HepG2 (cell line): ENCODE data around the gene TAC3. TPM values are rescaled to one million over a fixed set of nuclear protein-coding genes. Genes with fewer than 3 reads are reported as not detected.

Source experiments
- ATAC-seq: fragments of 200-7000 bp; cut with Tn5 transposase; 3 replicates; pipeline ENCODE4 v1.9.1; 2020; ENCODE audit warnings: mild to moderate bottlenecking, moderate library complexity
- Bru-seq: library from RNA; stranded (reverse); fragments of 400-500 nt; gene quantifications from one replicate; lab custom pipeline; 2021; lab: Mats Ljungman, UMichigan
- BruChase-seq, 2 experiments: library from RNA; stranded (reverse); fragments of 400-500 nt; gene quantifications; one replicate each; lab custom pipeline; 2021; lab: Mats Ljungman, UMichigan
- BruUV-seq: library from RNA; stranded (reverse); fragments of 400-500 nt; replicated peaks from 2 replicates; lab custom pipeline; 2021; lab: Mats Ljungman, UMichigan
- CTCF ChIA-PET: fragments of 300-600 bp; formaldehyde crosslinking; extraction: SDS; loops from one replicate; lab custom pipeline; 2021; ENCODE audit warnings: low total read pairs, inconsistent platforms, low intra/inter-chr PET ratio; lab: Yijun Ruan, JAX
- POLR2A ChIA-PET: fragments of 350-600 bp; sonication (Branson Sonifier 250); formaldehyde crosslinking; loops from one replicate; lab custom pipeline; 2020; ENCODE audit warnings: antibody characterized with exemption, inconsistent platforms; lab: Yijun Ruan, JAX
- DNase-seq: peaks from one replicate; pipeline ENCODE4 v3.0.0-alpha.2; 2015; ENCODE audit warnings: low spot score
- FAIRE-seq: peaks from 3 replicates; lab custom pipeline; 2011; peaks lifted over from hg19 to GRCh38; lab: Jason Lieb, UNC
- H2AFZ ChIP-seq: one replicate; pipeline ENCODE4 v1.6.1; 2011; ENCODE audit warnings: low read length, inconsistent platforms
- H3K27ac ChIP-seq: fragments of 300-600 bp; 3 replicates; pipeline ENCODE4 v1.8.0; 2011; ENCODE audit warnings: mixed run types, mild to moderate bottlenecking, mixed read lengths, low read length, inconsistent platforms; ENCODE audit not compliant: insufficient read depth; ENCODE audit errors: extremely low read length
- H3K27me3 ChIP-seq, 2 experiments: fragments of 200-600 bp in 1 of 2; 2 replicates in 1 of 2; 3 replicates in 1 of 2; pipeline versions ENCODE4 v1.6.0 to v1.8.0; 2011; ENCODE audit warnings: low read length in 2 of 2, mild to moderate bottlenecking in 2 of 2, moderate library complexity in 2 of 2, inconsistent platforms in 1 of 2; ENCODE audit not compliant: insufficient read depth in 2 of 2, control insufficient read depth in 1 of 2
- H3K36me3 ChIP-seq, 2 experiments: fragments of 200-600 bp in 1 of 2; replicated peaks in 1 of 2; 2 replicates in 1 of 2; 3 replicates in 1 of 2; pipeline versions ENCODE4 v1.5.1 to v1.8.0; 2011; ENCODE audit warnings: low read length in 2 of 2, inconsistent platforms in 1 of 2; ENCODE audit not compliant: insufficient read depth in 2 of 2, control insufficient read depth in 1 of 2
- H3K4me1 ChIP-seq: 2 replicates; pipeline ENCODE4 v1.5.1; 2012; ENCODE audit warnings: low read length, inconsistent platforms; ENCODE audit not compliant: insufficient read depth
- H3K4me2 ChIP-seq: 2 replicates; pipeline ENCODE4 v1.6.0; 2011; ENCODE audit warnings: low read depth, low read length, inconsistent platforms
- H3K4me3 ChIP-seq, 3 experiments: fragments of 200-600 bp in 1 of 3; sonication (generic), shearing (Covaris generic) in 1 of 3; replicated peaks in 1 of 3; 2 replicates each; pipeline ENCODE4 v1.5.1; 2011 to 2016; ENCODE audit warnings: low read length in 3 of 3, inconsistent platforms in 2 of 3, low read depth in 2 of 3, mild to moderate bottlenecking in 2 of 3, control low read depth in 1 of 3, mixed read lengths in 1 of 3; ENCODE audit not compliant: insufficient read depth in 1 of 3
- H3K79me2 ChIP-seq: one replicate; pipeline ENCODE4 v1.6.1; 2011; ENCODE audit warnings: low read length, inconsistent platforms; ENCODE audit not compliant: insufficient read depth
- H3K9ac ChIP-seq: 2 replicates; pipeline ENCODE4 v1.6.0; 2011; ENCODE audit warnings: mild to moderate bottlenecking, low read depth, low read length, inconsistent platforms; ENCODE audit not compliant: insufficient read depth
- H3K9me3 ChIP-seq: 2 replicates; pipeline ENCODE4 v1.5.1; 2012; ENCODE audit warnings: mild to moderate bottlenecking, low read length
- H4K20me1 ChIP-seq: 2 replicates; pipeline ENCODE4 v1.6.0; 2011; ENCODE audit warnings: inconsistent platforms, mild to moderate bottlenecking, low read length, moderate library complexity; ENCODE audit not compliant: insufficient read depth
- MTA1 ChIP-seq: sonication (generic); formaldehyde crosslinking; IDR thresholded peaks from 2 replicates; pipeline ENCODE4 v1.4.0; 2020; ENCODE audit warnings: missing genetic modification reagents, mild to moderate bottlenecking, borderline replicate concordance
- ZNF292 ChIP-seq: sonication (generic); formaldehyde crosslinking; IDR thresholded peaks from 2 replicates; pipeline ENCODE4 v1.8.1; 2022; ENCODE audit warnings: mild to moderate bottlenecking, low read depth, missing genetic modification reagents, borderline replicate concordance
- WGBS: methylation state at CpG from one replicate; pipeline ENCODE4 v1.1.6; 2017; ENCODE audit warnings: low lambda C conversion rate; 5-methylcytosine and 5-hydroxymethylcytosine counted together
- in situ Hi-C: cut with HindIII; loops from 2 replicates; pipeline ENCODE4 v1.10.0; 2017; ENCODE audit warnings: low pct_unique_long_range_greater_than_20kb; ENCODE audit not compliant: extremely low pct_ligation_motif_present
- intact Hi-C: fragments of 100-400 bp; cut with micrococcal nuclease; formaldehyde crosslinking; loops from one replicate; pipeline ENCODE4 v1.10.0; 2022; ENCODE audit not compliant: unreplicated experiment
- long read RNA-seq, 2 experiments: library from RNA in 1 of 2; library from polyadenylated mRNA in 1 of 2; stranded (forward) in 1 of 2; unstranded in 1 of 2; transcript quantifications; one replicate each; pipeline ENCODE4 v2.0.0, GENCODE V29; 2019 to 2022
- polyA minus RNA-seq, 3 experiments: library from RNA; depleted of rRNA, polyadenylated mRNA; stranded (reverse); fragments of >200 nt; gene quantifications; 2 replicates each; pipeline ENCODE4 v1.2.3, GENCODE V29; 2011; ENCODE audit warnings: low replicate concordance in 1 of 3
- polyA plus RNA-seq, 8 experiments: library from polyadenylated mRNA; depleted of rRNA in 3 of 8; stranded (reverse) in 7 of 8; unstranded in 1 of 8; fragments of >200 nt; fragmentation: Illumina TruSeq in 4 of 8; extraction: Trizol in 4 of 8; gene quantifications; 2 replicates each; pipeline versions ENCODE4 v1.2.1 to v1.2.3, GENCODE V29; 2011 to 2016; ENCODE audit warnings: low read depth in 4 of 8, missing spikeins in 1 of 8, mixed read lengths in 1 of 8; ENCODE audit not compliant: insufficient read depth in 1 of 8
- total RNA-seq, 5 experiments: library from RNA; depleted of rRNA; stranded (reverse); fragments of >200 nt; fragmentation: Illumina TruSeq; extraction: Trizol; gene quantifications; 2 replicates each; pipeline ENCODE4 v1.2.3, GENCODE V29; 2016; ENCODE audit warnings: low read depth in 1 of 5

Gene TAC3
- total RNA-seq (2016; rRNA removed; fragmentation: Illumina TruSeq; extraction: Trizol) (0.15 TPM in 1 of 2 replicates, not detected in the other), polyA plus RNA-seq (2011; rRNA removed) (0.13 and 0.25 TPM in 2 replicates), polyA minus RNA-seq (2011; rRNA and poly(A)+ RNA removed; ENCODE audit: low replicate concordance) (not detected in 2 replicates), Bru-seq, nascent RNA (percentile 38 among the genes with signal in this experiment), BruChase-seq, experiment 1, labeled RNA remaining after a 6-hour chase (percentile 46 among the genes with signal in this experiment), BruChase-seq, experiment 2, labeled RNA remaining after a 2-hour chase (percentile 45 among the genes with signal in this experiment)
- not detected in 2 replicates for total RNA-seq (2016; cell fraction: cytosol; rRNA removed; fragmentation: Illumina TruSeq; extraction: Trizol; ENCODE audit: low read depth)
- 0.19 TPM in 1 of 2 replicates, not detected in the other for total RNA-seq (2016; cell fraction: insoluble cytoplasmic fraction; rRNA removed; fragmentation: Illumina TruSeq; extraction: Trizol)
- total RNA-seq (2016; cell fraction: membrane; rRNA removed; fragmentation: Illumina TruSeq; extraction: Trizol), result not detected in 2 replicates
- total RNA-seq (2016; cell fraction: nucleus; rRNA removed; fragmentation: Illumina TruSeq; extraction: Trizol), result not detected in 2 replicates
- polyA plus RNA-seq (2011; cell fraction: cytosol; rRNA removed), result 0.14 TPM in 1 of 2 replicates, not detected in the other
- 0.59 and 0.64 TPM in 2 replicates for polyA plus RNA-seq (2011; cell fraction: nucleus; rRNA removed)
- 0.21 TPM in 1 of 2 replicates, not detected in the other for polyA plus RNA-seq (2012)
- not detected in 2 replicates for polyA plus RNA-seq (2016; cell fraction: cytosol; fragmentation: Illumina TruSeq; extraction: Trizol; ENCODE audit: low read depth)
- 0.43 TPM in 1 of 2 replicates, not detected in the other for polyA plus RNA-seq (2016; cell fraction: insoluble cytoplasmic fraction; fragmentation: Illumina TruSeq; extraction: Trizol; ENCODE audit: low read depth)
- polyA plus RNA-seq (2016; cell fraction: membrane; fragmentation: Illumina TruSeq; extraction: Trizol; ENCODE audit: low read depth), result not detected in 2 replicates
- polyA plus RNA-seq (2016; cell fraction: nucleus; fragmentation: Illumina TruSeq; extraction: Trizol; ENCODE audit: insufficient read depth, low read depth), result 1.00 TPM in 1 of 2 replicates, not detected in the other
- polyA minus RNA-seq (2011; cell fraction: cytosol; rRNA and poly(A)+ RNA removed), result not detected in 2 replicates
- not detected in 2 replicates for polyA minus RNA-seq (2011; cell fraction: nucleus; rRNA and poly(A)+ RNA removed)
- long read RNA-seq, experiment 1, result 0 reads
- long read RNA-seq, experiment 2, result 0 reads

DNA sequence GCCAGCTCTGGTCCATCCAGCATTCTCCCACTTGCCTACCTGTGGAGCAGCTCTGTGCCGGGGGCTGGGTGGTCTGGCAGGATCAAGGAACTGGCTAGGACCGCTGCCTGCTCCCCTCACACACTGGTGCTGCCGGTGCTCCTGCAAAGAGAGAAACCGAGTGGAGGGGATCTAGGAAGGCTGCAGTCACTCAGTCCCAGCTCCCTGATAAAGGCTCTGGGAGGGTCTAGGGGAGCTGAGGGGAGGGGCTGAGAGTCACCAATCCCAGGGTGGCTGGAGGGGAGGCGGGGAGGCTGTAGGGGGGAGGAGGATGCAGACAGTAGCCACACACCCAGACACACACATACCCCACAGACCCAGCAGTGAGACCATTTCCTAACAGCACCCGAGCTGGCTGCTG is at the start of gene TAC3:
Gene TAC3, minus strand, starts transcription at position 182 of the 400 bp plus-strand sequence. CDS start 732 bp downstream, outside the sequence.
- in situ Hi-C loops, result no loop called here
- Histone ChIP-seq H3K4me2 (peak within 1 kb of the TSS; percentile 27; the same call in 1 of the 2 replicates), H3K4me3 (no peak within 1 kb of the TSS), H3K4me1 (peaks cover 31% of the 10 kb centered on the region), H3K27ac (no peak within 1 kb of the TSS), H3K27me3 (peaks cover 3 to 44% of the 10 kb centered on the region in 2 experiments; a peak in 4 of 5 replicates), H3K9me3 (no peaks in the 10 kb centered on the region), H2AFZ (no peak within 1 kb of the TSS), H4K20me1 (no peaks in the 10 kb centered on the region)
- CTCF ChIA-PET, result no interaction called here
- ATAC-seq (peak; percentile 55), DNase-seq (no peak), FAIRE-seq (no peak)
- BruUV-seq, result no TSS peak
- POLR2A ChIA-PET, result interaction anchor here (0.7 to 3.0 kb wide), 6 partner anchors 9 to 113 kb away, joined by 3 to 23 read pairs (median 4); partner anchors contain the start of genes MYO1A and STAT6
- WGBS, result 10% methylated on average over 2 of the region's 6 CpGs
- intact Hi-C loops, result no loop called here
- TF ChIP-seq MTA1 (CRISPR knock-in tag) (no peak), ZNF292 (CRISPR knock-in tag) (0 out of 2 replicates have a peak, but pooled peaks have one; percentile 35)
- TF ChIP-seq, all 625 proteins: peak for 1
- Histone ChIP-seq H3K9ac (no peak within 1 kb of the TSS), H3K79me2 (no peaks in the 10 kb centered on the region), H3K36me3 (no peaks in the 10 kb centered on the region)
